OCI-M1 (cell line): ENCODE results near the gene KRTAP22-2.
A peak's percentile ranks its signal among the peaks of the same experiment; 100 is the strongest.

ENCODE experiments used
- DNase-seq: peaks from one replicate; lab custom pipeline; 2025; lab: John Stamatoyannopoulos, UW

Gene KRTAP22-2

GRCh38 chr21:30563072-30563471 lies 27.1 kb downstream of the KRTAP22-2 start:
- DNase-seq: peak; percentile 7

- DNase-seq: no peak
These were observed 28.2 kb downstream of the KRTAP22-2 start for GRCh38 chr21:30561957-30562356.

DNA sequence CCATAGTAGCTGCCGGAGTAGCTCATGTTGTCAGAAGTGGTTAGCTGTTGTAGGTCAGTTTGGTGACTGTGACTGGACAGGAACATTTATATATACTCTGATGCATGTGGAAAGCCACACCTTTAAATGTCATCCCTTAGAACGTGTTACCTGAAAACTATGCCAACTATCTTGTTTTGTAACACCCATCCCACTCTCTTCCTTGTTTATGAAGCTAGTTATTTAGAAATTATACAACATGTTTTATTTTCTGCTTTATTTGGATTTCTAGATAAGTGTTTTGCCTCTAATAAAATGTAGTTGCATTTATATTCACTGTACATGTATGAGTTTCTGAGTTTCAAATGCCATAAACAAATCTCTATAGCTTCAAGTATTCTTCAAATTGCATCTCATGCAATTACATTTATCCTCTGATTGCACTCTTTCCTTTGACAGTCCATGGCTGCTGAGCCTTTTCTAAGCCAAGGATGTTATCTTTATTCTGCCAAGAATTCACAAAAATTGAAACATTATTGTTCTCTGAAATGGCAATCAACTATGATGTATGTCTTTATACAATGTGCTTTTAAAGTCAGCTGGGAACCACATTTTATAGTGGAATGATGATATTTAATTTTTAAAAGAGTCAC lies 28.8 kb downstream of the KRTAP22-2 start, which contains the start of gene KRTAP19-7:
KRTAP19-7 (minus strand) TSS at position 51 of the 632 bp plus-strand sequence; CDS start at position 26, 25 bp downstream.
- no peak for DNase-seq

DNA sequence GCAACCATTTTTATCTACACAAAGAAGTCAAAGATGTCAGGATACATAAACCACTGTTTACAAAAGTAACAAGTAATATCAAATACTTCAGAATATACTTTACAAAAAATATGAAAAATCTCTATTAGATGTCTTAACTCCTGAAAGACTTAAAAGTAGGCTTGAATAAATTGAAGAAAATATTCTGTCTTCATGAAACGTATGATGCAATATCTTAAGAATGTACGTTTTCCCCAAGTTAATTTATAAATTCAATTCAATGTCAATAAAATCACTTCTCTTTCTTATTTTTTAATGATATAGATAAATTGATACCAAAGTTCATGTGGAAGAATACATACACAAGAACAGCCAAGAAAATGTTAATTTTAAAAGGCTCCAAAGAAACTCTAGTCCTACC lies 35.1 kb downstream of the KRTAP22-2 start:
- no peak for DNase-seq

DNA sequence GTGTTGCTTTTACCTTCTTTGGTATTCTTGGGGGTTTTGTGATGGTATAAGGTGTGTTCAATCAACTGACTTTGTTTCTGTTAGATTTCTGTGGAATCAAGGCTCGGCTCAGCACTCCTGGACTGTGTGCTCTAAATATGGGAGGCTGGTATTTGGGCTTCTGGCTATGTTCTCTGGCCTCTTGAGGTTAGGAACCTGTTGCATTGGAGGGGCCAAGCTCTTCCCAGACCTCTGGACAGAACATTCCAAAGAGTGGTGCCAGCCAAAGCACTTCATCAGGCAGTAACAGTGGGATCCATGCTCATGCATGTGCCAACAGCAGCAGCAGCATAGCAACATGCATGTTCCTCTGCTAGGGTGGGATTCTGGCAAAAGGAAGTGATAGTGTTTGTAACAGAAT lies 37.4 kb downstream of the KRTAP22-2 start:
- no peak for DNase-seq

GRCh38 chr21:30541764-30542163 lies 48.4 kb downstream of the KRTAP22-2 start, which contains the start of gene KRTAP19-6:
Gene KRTAP19-6, minus strand, starts transcription at chr21:30541864. Its CDS starts 31 bp downstream, at chr21:30541833.
- DNase-seq: no peak
